GM21515 (cell line): Measurements from ENCODE around the gene PRRX2.
"Not testable (repeated sequence)": the region's sequence is repeated elsewhere in the genome, so short reads cannot be mapped to it uniquely, and the experiment has no call there.

Experiments used
- ATAC-seq: cut with Tn5 transposase; IDR thresholded peaks from one replicate; pipeline ENCODE4 v1.9.1; 2021; ENCODE audit not compliant: unreplicated experiment

The PRRX2 gene

GRCh38 chr9:129653823-129654553 is 11.5 kb upstream of the PRRX2 start:
- no peak for ATAC-seq

GRCh38 chr9:129654554-129655040 is 10.8 kb upstream of the PRRX2 start:
- ATAC-seq: no peak

- ATAC-seq: no peak
Observed at GRCh38 chr9:129655154-129655553, 10.3 kb upstream of the PRRX2 start.

- no peak for ATAC-seq
Observed at GRCh38 chr9:129655696-129656095, 9.8 kb upstream of the PRRX2 start.

GRCh38 chr9:129656795-129657390 is 8.6 kb upstream of the PRRX2 start:
- no peak for ATAC-seq

- no peak for ATAC-seq
Observed at GRCh38 chr9:129661029-129661428, 4.4 kb upstream of the PRRX2 start.

GRCh38 chr9:129662239-129662638 is 3.2 kb upstream of the PRRX2 start:
- not testable (repeated sequence) for ATAC-seq

- ATAC-seq: no peak
Observed at GRCh38 chr9:129664746-129665388, 580 bp upstream of the PRRX2 start.

- ATAC-seq: no peak
Observed at GRCh38 chr9:129665814-129666520, 520 bp downstream of the PRRX2 start.

- no peak for ATAC-seq
Observed at GRCh38 chr9:129666575-129666974, 1.1 kb downstream of the PRRX2 start.

GRCh38 chr9:129667378-129667777 is 1.9 kb downstream of the PRRX2 start:
- no peak for ATAC-seq

- ATAC-seq: no peak
Observed at GRCh38 chr9:129667850-129668249, 2.4 kb downstream of the PRRX2 start.

GRCh38 chr9:129669141-129669718 is 3.8 kb downstream of the PRRX2 start:
- no peak for ATAC-seq

GRCh38 chr9:129669946-129670345 is 4.5 kb downstream of the PRRX2 start:
- ATAC-seq: no peak

GRCh38 chr9:129671065-129671464 is 5.6 kb downstream of the PRRX2 start:
- ATAC-seq: no peak

GRCh38 chr9:129671519-129671918 is 6.1 kb downstream of the PRRX2 start:
- no peak for ATAC-seq

GRCh38 chr9:129672702-129673101 is 7.3 kb downstream of the PRRX2 start:
- ATAC-seq: no peak

- no peak for ATAC-seq
Observed at GRCh38 chr9:129673602-129674001, 8.2 kb downstream of the PRRX2 start.

- ATAC-seq: no peak
Observed at GRCh38 chr9:129674229-129674628, 8.8 kb downstream of the PRRX2 start.

GRCh38 chr9:129675620-129676019 is 10.2 kb downstream of the PRRX2 start:
- no peak for ATAC-seq

GRCh38 chr9:129676287-129676686 is 10.8 kb downstream of the PRRX2 start:
- ATAC-seq: no peak
